CD4-positive, CD25-positive, alpha-beta regulatory T cell (primary cell): Measurements from ENCODE around the gene APOA1. TPM values are rescaled to one million over a fixed set of nuclear protein-coding genes. Genes with fewer than 3 reads are reported as not detected.

Source experiments
- ATAC-seq, 2 donors: fragments of 150-1000 bp; cut with Tn5 transposase; one replicate each; pipeline ENCODE4 v1.10.0; 2021; ENCODE audit warnings: low read depth in 2 of 2, moderate number of reproducible peaks in 2 of 2, moderate library complexity in 1 of 2
- DNase-seq, 3 donors: peaks; one replicate each; pipeline versions ENCODE4 v3.0.0 to v3.0.0-alpha.2; 2012 to 2022; ENCODE audit warnings: mixed read lengths in 1 of 3
- H3K27ac ChIP-seq: one replicate; pipeline ENCODE4 v1.7.0; 2013; ENCODE audit warnings: mild to moderate bottlenecking, low read length; ENCODE audit not compliant: insufficient read depth, poor library complexity, severe bottlenecking
- H3K27me3 ChIP-seq: one replicate; pipeline ENCODE4 v1.7.0; 2013; ENCODE audit warnings: low read length; ENCODE audit not compliant: control insufficient read depth, insufficient read depth
- H3K36me3 ChIP-seq: one replicate; pipeline ENCODE4 v1.7.0; 2013; ENCODE audit warnings: mild to moderate bottlenecking, low read length, moderate library complexity; ENCODE audit not compliant: control insufficient read depth, insufficient read depth
- H3K4me1 ChIP-seq: 2 replicates; pipeline ENCODE4 v1.7.0; 2013; ENCODE audit warnings: mild to moderate bottlenecking, low read length; ENCODE audit not compliant: insufficient read depth, control insufficient read depth, poor library complexity, severe bottlenecking
- H3K4me3 ChIP-seq: one replicate; pipeline ENCODE4 v1.7.0; 2013; ENCODE audit warnings: low read depth, mild to moderate bottlenecking, low read length, moderate library complexity
- H3K9me3 ChIP-seq, 2 experiments: 1 replicate in 1 of 2; 2 replicates in 1 of 2; pipeline ENCODE4 v1.7.0; 2013; ENCODE audit warnings: low read length in 2 of 2, mild to moderate bottlenecking in 1 of 2, moderate library complexity in 1 of 2; ENCODE audit not compliant: control insufficient read depth in 2 of 2
- H3K27ac Mint-ChIP-seq, 3 donors: one replicate each; pipeline ENCODE4 v1.8.0; 2020 to 2022; ENCODE audit warnings: mild to moderate bottlenecking in 3 of 3, mixed read lengths in 3 of 3, moderate library complexity in 2 of 3
- H3K27me3 Mint-ChIP-seq: one replicate; pipeline ENCODE4 v1.8.0; 2022; ENCODE audit warnings: mild to moderate bottlenecking, mixed read lengths
- H3K36me3 Mint-ChIP-seq: one replicate; pipeline ENCODE4 v1.8.0; 2020; ENCODE audit warnings: mixed read lengths
- H3K4me1 Mint-ChIP-seq, 4 donors: one replicate each; pipeline ENCODE4 v1.8.0; 2020 to 2022; ENCODE audit warnings: mixed read lengths in 4 of 4, mild to moderate bottlenecking in 1 of 4
- H3K4me3 Mint-ChIP-seq, 4 donors: one replicate each; pipeline ENCODE4 v1.8.0; 2020 to 2022; ENCODE audit warnings: mild to moderate bottlenecking in 4 of 4, mixed read lengths in 4 of 4, moderate library complexity in 3 of 4
- H3K9me3 Mint-ChIP-seq, 7 donors: one replicate each; pipeline ENCODE4 v1.8.0; 2020 to 2022; ENCODE audit warnings: mixed read lengths in 7 of 7, mild to moderate bottlenecking in 3 of 7, moderate library complexity in 2 of 7
- polyA plus RNA-seq, 4 donors: library from polyadenylated mRNA; unstranded; fragments of 300-500 nt; fragmentation: Illumina TruSeq; gene quantifications; one replicate each; pipeline ENCODE4 v1.2.3, GENCODE V29; 2021
- total RNA-seq: library from RNA; stranded (reverse); gene quantifications from one replicate; pipeline ENCODE4 v1.2.3, GENCODE V29; 2022

APOA1 gene
- total and polyA plus RNA-seq, 5 donors from 2014 or later, result 0.34 TPM; not detected in 4

GRCh38 chr11:116814502-116814901 is 22.9 kb downstream of the APOA1 start:
- Histone ChIP-seq H3K36me3 (no peaks in the 10 kb centered on the region), H3K27ac (no peak overlapping the region), H3K9me3 (no peaks in the 10 kb centered on the region), H3K4me1 (no peaks in the 10 kb centered on the region), H3K27me3 (no peaks in the 10 kb centered on the region), H3K4me3 (no peak overlapping the region)
- H3K4me1 Mint-ChIP-seq, result no peaks in the 10 kb centered on the region
- H3K36me3 Mint-ChIP-seq, result no peaks in the 10 kb centered on the region
- ATAC-seq (no peak), DNase-seq (no peak)
- H3K27me3 Mint-ChIP-seq, result no peaks in the 10 kb centered on the region
- H3K27ac Mint-ChIP-seq, result no peak overlapping the region
- peaks cover 0 to 1% (median 0%) of the 10 kb centered on the region in 7 donors for H3K9me3 Mint-ChIP-seq
- no peak overlapping the region for H3K4me3 Mint-ChIP-seq

GRCh38 chr11:116813781-116814471 is 23.5 kb downstream of the APOA1 start:
- Mint-ChIP-seq H3K27me3 (no peaks in the 10 kb centered on the region), H3K36me3 (no peaks in the 10 kb centered on the region), H3K9me3 (peaks cover 0 to 1% (median 0%) of the 10 kb centered on the region in 7 donors), H3K4me3 (no peak overlapping the region), H3K4me1 (no peaks in the 10 kb centered on the region), H3K27ac (no peak overlapping the region)
- Histone ChIP-seq H3K36me3 (no peaks in the 10 kb centered on the region), H3K4me3 (no peak overlapping the region), H3K4me1 (no peaks in the 10 kb centered on the region), H3K27me3 (no peaks in the 10 kb centered on the region), H3K27ac (no peak overlapping the region), H3K9me3 (no peaks in the 10 kb centered on the region)
- DNase-seq (no peak), ATAC-seq (no peak)

- no peak overlapping the region for H3K4me3 ChIP-seq
- Mint-ChIP-seq H3K27me3 (no peaks in the 10 kb centered on the region), H3K27ac (no peak overlapping the region), H3K4me3 (no peak overlapping the region), H3K36me3 (no peaks in the 10 kb centered on the region), H3K9me3 (peaks cover 0 to 1% (median 0%) of the 10 kb centered on the region in 7 donors), H3K4me1 (no peaks in the 10 kb centered on the region)
- no peaks in the 10 kb centered on the region for H3K9me3 ChIP-seq
- no peaks in the 10 kb centered on the region for H3K36me3 ChIP-seq
- no peak for DNase-seq
- H3K27me3 ChIP-seq, result no peaks in the 10 kb centered on the region
- H3K27ac ChIP-seq, result no peak overlapping the region
- no peak for ATAC-seq
- no peaks in the 10 kb centered on the region for H3K4me1 ChIP-seq
Observed at GRCh38 chr11:116813170-116813569, 24.3 kb downstream of the APOA1 start.

- Mint-ChIP-seq H3K4me1 (no peaks in the 10 kb centered on the region), H3K4me3 (no peak overlapping the region), H3K27ac (no peak overlapping the region), H3K9me3 (peaks cover 0 to 1% (median 0%) of the 10 kb centered on the region in 7 donors), H3K27me3 (no peaks in the 10 kb centered on the region), H3K36me3 (no peaks in the 10 kb centered on the region)
- H3K27me3 ChIP-seq, result no peaks in the 10 kb centered on the region
- no peak for DNase-seq
- no peak for ATAC-seq
- no peak overlapping the region for H3K4me3 ChIP-seq
- no peaks in the 10 kb centered on the region for H3K4me1 ChIP-seq
- H3K9me3 ChIP-seq, result no peaks in the 10 kb centered on the region
- H3K36me3 ChIP-seq, result no peaks in the 10 kb centered on the region
- H3K27ac ChIP-seq, result no peak overlapping the region
Observed at GRCh38 chr11:116812109-116812508, 25.3 kb downstream of the APOA1 start.

- no peak overlapping the region for H3K4me3 ChIP-seq
- ATAC-seq (no peak), DNase-seq (no peak)
- no peaks in the 10 kb centered on the region for H3K36me3 ChIP-seq
- Mint-ChIP-seq H3K4me3 (no peak overlapping the region), H3K36me3 (no peaks in the 10 kb centered on the region), H3K9me3 (peaks cover 0 to 1% (median 0%) of the 10 kb centered on the region in 7 donors), H3K27ac (no peak overlapping the region), H3K27me3 (peaks cover under 1% of the 10 kb centered on the region), H3K4me1 (no peaks in the 10 kb centered on the region)
- no peak overlapping the region for H3K27ac ChIP-seq
- no peaks in the 10 kb centered on the region for H3K9me3 ChIP-seq
- H3K27me3 ChIP-seq, result no peaks in the 10 kb centered on the region
- H3K4me1 ChIP-seq, result no peaks in the 10 kb centered on the region
Observed at GRCh38 chr11:116811194-116811593, 26.2 kb downstream of the APOA1 start.

- H3K4me1 Mint-ChIP-seq, result no peaks in the 10 kb centered on the region
Observed at GRCh38 chr11:116808262-116809175, 28.9 kb downstream of the APOA1 start.

GRCh38 chr11:116807601-116808261 is 29.7 kb downstream of the APOA1 start:
- Histone ChIP-seq H3K27ac (no peak overlapping the region), H3K36me3 (no peaks in the 10 kb centered on the region), H3K27me3 (no peaks in the 10 kb centered on the region), H3K9me3 (no peaks in the 10 kb centered on the region), H3K4me1 (no peaks in the 10 kb centered on the region), H3K4me3 (no peak overlapping the region)
- ATAC-seq (no peak), DNase-seq (no peak)
- H3K36me3 Mint-ChIP-seq, result no peaks in the 10 kb centered on the region
- H3K27me3 Mint-ChIP-seq, result peaks cover 9% of the 10 kb centered on the region
- no peak overlapping the region for H3K27ac Mint-ChIP-seq
- no peaks in the 10 kb centered on the region for H3K4me1 Mint-ChIP-seq
- peaks cover 0 to 1% (median 0%) of the 10 kb centered on the region in 7 donors for H3K9me3 Mint-ChIP-seq
- no peak overlapping the region for H3K4me3 Mint-ChIP-seq

More at GRCh38 chr11:116808262-116809175, 28.9 kb downstream of the APOA1 start:
- Histone ChIP-seq H3K9me3 (no peaks in the 10 kb centered on the region), H3K4me1 (no peaks in the 10 kb centered on the region), H3K27ac (no peak overlapping the region), H3K36me3 (no peaks in the 10 kb centered on the region), H3K4me3 (no peak overlapping the region), H3K27me3 (no peaks in the 10 kb centered on the region)
- DNase-seq, result no peak
- H3K4me3 Mint-ChIP-seq, result no peak overlapping the region
- H3K27ac Mint-ChIP-seq, result no peak overlapping the region
- H3K36me3 Mint-ChIP-seq, result no peaks in the 10 kb centered on the region
- peaks cover 6% of the 10 kb centered on the region for H3K27me3 Mint-ChIP-seq
- ATAC-seq, result no peak
- peaks cover 0 to 1% (median 0%) of the 10 kb centered on the region in 7 donors for H3K9me3 Mint-ChIP-seq
